Esophagus squamous epithelium (tissue), 5 donors: ENCODE results near the gene SPNS2. TPM values are rescaled to one million over a fixed set of nuclear protein-coding genes. Genes with fewer than 3 reads are reported as not detected.
"Not testable (repeated sequence)": the region's sequence is repeated elsewhere in the genome, so short reads cannot be mapped to it uniquely, and the experiment has no call there.

ENCODE experiments used
- DNase-seq: peaks from one replicate; lab custom pipeline; 2025; lab: John Stamatoyannopoulos, UW
- H3K27ac ChIP-seq, 4 donors: fragments of 200-600 bp; sonication (generic); one replicate each; pipeline ENCODE4 v1.5.1; 2016 to 2019; ENCODE audit warnings: mild to moderate bottlenecking in 1 of 4
- H3K27me3 ChIP-seq, 4 donors: fragments of 200-600 bp; sonication (generic); 1 replicate in 3 of 4; 2 replicates in 1 of 4; pipeline versions ENCODE4 v1.5.1 to v1.6.0; 2017 to 2021; ENCODE audit warnings: antibody characterized with exemption in 1 of 4
- H3K36me3 ChIP-seq, 3 donors: fragments of 200-600 bp; sonication (generic); one replicate each; pipeline ENCODE4 v1.5.1; 2016 to 2019
- H3K4me1 ChIP-seq, 3 donors: fragments of 200-600 bp; sonication (generic); one replicate each; pipeline ENCODE4 v1.5.1; 2017 to 2019
- H3K4me3 ChIP-seq, 4 donors: fragments of 200-600 bp; sonication (generic); 1 replicate in 3 of 4; 2 replicates in 1 of 4; pipeline ENCODE4 v1.5.1; 2016 to 2019; ENCODE audit warnings: mild to moderate bottlenecking in 2 of 4, moderate library complexity in 1 of 4
- H3K9me3 ChIP-seq, 3 donors: fragments of 200-600 bp; sonication (generic); one replicate each; pipeline ENCODE4 v1.5.1; 2016 to 2019
- POLR2A ChIP-seq, 4 donors: fragments of 450-650 bp; IDR thresholded peaks; one replicate each; pipeline ENCODE4 v1.6.1; 2017; ENCODE audit warnings: antibody characterized with exemption in 4 of 4, mild to moderate bottlenecking in 4 of 4, moderate library complexity in 3 of 4
- WGBS, 2 donors: methylation state at CpG; one replicate each; pipeline ENCODE4 v1.1.5; 2018; 5-methylcytosine and 5-hydroxymethylcytosine counted together
- intact Hi-C: fragments of 100-400 bp; cut with DNase I; formaldehyde crosslinking; loops from one replicate; pipeline ENCODE4 v1.15.0; 2022
- total RNA-seq, 4 donors: library from RNA; depleted of rRNA; stranded (reverse); fragments of >200 nt; gene quantifications; one replicate each; pipeline ENCODE4 v1.1.0, GENCODE V29; 2016
- TF ChIP-seq, protein P1 (sequence below), 6 experiments: fragments of 450-650 bp in 4 of 6; fragments of 200-600 bp in 2 of 6; sonication (generic) in 2 of 6; IDR thresholded peaks; one replicate each; pipeline ENCODE4 v1.5.1; 2016 to 2019; ENCODE audit warnings: antibody characterized with exemption in 6 of 6, mild to moderate bottlenecking in 4 of 6, moderate library complexity in 4 of 6
- donor health status: DM: yes; HTN: yes; CAD: no.

Gene SPNS2
- total RNA-seq, 4 donors from 2014 or later, result 36.8 to 66.6 (median 47.6) TPM

- no peak for DNase-seq
- 62 to 69% methylated on average over 6 of the region's 6 CpGs for WGBS, 2 donors
- intact Hi-C loops, result no loop called here
Observed at GRCh38 chr17:4576161-4576558, 77.5 kb downstream of the SPNS2 start.

GRCh38 chr17:4576729-4577322, 78.1 kb downstream of the SPNS2 start:
- DNase-seq, result no peak
- 86 to 92% methylated on average over 5 to 6 of the region's 18 CpGs for WGBS, 2 donors
- intact Hi-C loops, result no loop called here

More at GRCh38 chr17:4576161-4576558, 77.5 kb downstream of the SPNS2 start:
- Histone ChIP-seq H3K9me3 (no peaks in the 10 kb centered on the region), H3K36me3 (no peaks in the 10 kb centered on the region), H3K27me3 (peaks cover 0 to 9% (median 0%) of the 10 kb centered on the region in 4 donors), H3K4me3 (no peak overlapping the region), H3K27ac (no peak overlapping the region), H3K4me1 (peaks cover 0 to 15% (median 0%) of the 10 kb centered on the region in 3 donors)
- no peak for TF ChIP-seq POLR2A (IDR thresholded peaks at IDR 0.05)
- TF ChIP-seq, protein P1, sequence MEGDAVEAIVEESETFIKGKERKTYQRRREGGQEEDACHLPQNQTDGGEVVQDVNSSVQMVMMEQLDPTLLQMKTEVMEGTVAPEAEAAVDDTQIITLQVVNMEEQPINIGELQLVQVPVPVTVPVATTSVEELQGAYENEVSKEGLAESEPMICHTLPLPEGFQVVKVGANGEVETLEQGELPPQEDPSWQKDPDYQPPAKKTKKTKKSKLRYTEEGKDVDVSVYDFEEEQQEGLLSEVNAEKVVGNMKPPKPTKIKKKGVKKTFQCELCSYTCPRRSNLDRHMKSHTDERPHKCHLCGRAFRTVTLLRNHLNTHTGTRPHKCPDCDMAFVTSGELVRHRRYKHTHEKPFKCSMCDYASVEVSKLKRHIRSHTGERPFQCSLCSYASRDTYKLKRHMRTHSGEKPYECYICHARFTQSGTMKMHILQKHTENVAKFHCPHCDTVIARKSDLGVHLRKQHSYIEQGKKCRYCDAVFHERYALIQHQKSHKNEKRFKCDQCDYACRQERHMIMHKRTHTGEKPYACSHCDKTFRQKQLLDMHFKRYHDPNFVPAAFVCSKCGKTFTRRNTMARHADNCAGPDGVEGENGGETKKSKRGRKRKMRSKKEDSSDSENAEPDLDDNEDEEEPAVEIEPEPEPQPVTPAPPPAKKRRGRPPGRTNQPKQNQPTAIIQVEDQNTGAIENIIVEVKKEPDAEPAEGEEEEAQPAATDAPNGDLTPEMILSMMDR (IDR thresholded peaks at IDR 0.05), result no peak

GRCh38 chr17:4577386-4577993, 78.8 kb downstream of the SPNS2 start:
- H3K27ac ChIP-seq, result no peak overlapping the region
- intact Hi-C loops, result no loop called here
- DNase-seq, result no peak
- H3K4me3 ChIP-seq, result no peak overlapping the region
- no peaks in the 10 kb centered on the region for H3K36me3 ChIP-seq
- peaks cover 0 to 21% (median 0%) of the 10 kb centered on the region in 4 donors for H3K27me3 ChIP-seq
- no peaks in the 10 kb centered on the region for H3K9me3 ChIP-seq
- H3K4me1 ChIP-seq, result peaks cover 0 to 15% (median 0%) of the 10 kb centered on the region in 3 donors
- WGBS, 2 donors, result 63 to 91% methylated on average over 5 to 6 of the region's 8 CpGs
- TF ChIP-seq POLR2A (IDR thresholded peaks at IDR 0.05), result no peak
- TF ChIP-seq, protein P1 (IDR thresholded peaks at IDR 0.05), result no peak

More at GRCh38 chr17:4576729-4577322, 78.1 kb downstream of the SPNS2 start:
- TF ChIP-seq POLR2A (IDR thresholded peaks at IDR 0.05), result no peak
- TF ChIP-seq, protein P1 (IDR thresholded peaks at IDR 0.05), result no peak
- Histone ChIP-seq H3K9me3 (no peaks in the 10 kb centered on the region), H3K4me3 (no peak overlapping the region), H3K4me1 (peaks cover 0 to 15% (median 0%) of the 10 kb centered on the region in 3 donors), H3K27me3 (peaks cover 0 to 14% (median 0%) of the 10 kb centered on the region in 4 donors), H3K27ac (no peak overlapping the region), H3K36me3 (no peaks in the 10 kb centered on the region)

DNA sequence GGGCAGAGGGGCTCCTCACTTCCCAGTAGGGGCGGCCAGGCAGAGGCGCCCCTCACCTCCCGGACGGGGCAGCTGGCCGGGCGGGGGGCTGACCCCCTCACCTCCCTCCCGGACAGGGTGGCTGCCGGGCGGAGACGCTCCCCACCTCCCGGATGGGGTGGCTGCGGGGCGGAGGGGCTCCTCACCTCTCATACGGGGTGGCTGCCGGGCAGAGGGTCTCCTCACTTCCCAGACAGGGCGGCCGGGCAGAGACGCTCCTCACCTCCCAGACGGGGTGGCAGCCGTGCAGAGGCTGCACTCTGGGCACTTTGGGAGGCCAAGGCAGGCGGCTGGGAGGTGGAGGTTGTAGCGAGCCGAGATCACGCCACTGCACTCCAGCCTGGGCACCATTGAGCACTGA, 79.7 kb downstream of the SPNS2 start:
- H3K27me3 ChIP-seq, result peaks cover 0 to 30% (median under 1%) of the 10 kb centered on the region in 4 donors
- H3K27ac ChIP-seq, DNase-seq, H3K4me3 ChIP-seq, H3K36me3 ChIP-seq, H3K9me3 ChIP-seq, intact Hi-C loops: not testable (repeated sequence)
- H3K4me1 ChIP-seq, result peaks cover 0 to 18% (median 0%) of the 10 kb centered on the region in 3 donors
- no CpG with 5 or more reads among the region's 24 CpGs for WGBS, 2 donors

GRCh38 chr17:4579678-4580077, 81.0 kb downstream of the SPNS2 start:
- 48 to 64% methylated on average over 10 to 11 of the region's 11 CpGs for WGBS, 2 donors
- no peak overlapping the region for H3K4me3 ChIP-seq
- H3K9me3 ChIP-seq, result no peaks in the 10 kb centered on the region
- H3K36me3 ChIP-seq, result no peaks in the 10 kb centered on the region
- peaks cover 0 to 43% (median 9%) of the 10 kb centered on the region in 4 donors for H3K27me3 ChIP-seq
- peaks cover 6 to 26% (median 11%) of the 10 kb centered on the region in 3 donors for H3K4me1 ChIP-seq
- DNase-seq, result no peak
- H3K27ac ChIP-seq, result no peak overlapping the region
- no peak for TF ChIP-seq POLR2A (IDR thresholded peaks at IDR 0.05)
- TF ChIP-seq, protein P1 (IDR thresholded peaks at IDR 0.05), result no peak
- intact Hi-C loops, result no loop called here
